HG02678 (cell line): Measurements from ENCODE around the gene FBXO3.
"Not testable (repeated sequence)": the region's sequence is repeated elsewhere in the genome, so short reads cannot be mapped to it uniquely, and the experiment has no call there.

ENCODE experiments used
- ATAC-seq: cut with Tn5 transposase; IDR thresholded peaks from one replicate; pipeline ENCODE4 v1.9.1; 2021; ENCODE audit warnings: mild to moderate bottlenecking, moderate library complexity; ENCODE audit not compliant: unreplicated experiment

FBXO3 gene

GRCh38 chr11:33773987-33774735 is at the start of gene FBXO3:
TSS of gene FBXO3 (minus strand) at chr11:33774520. CDS start at chr11:33774497, 23 bp downstream.
- peak; percentile 72 for ATAC-seq

GRCh38 chr11:33822981-33823380 is 48.7 kb upstream of the FBXO3 start:
- not testable (repeated sequence) for ATAC-seq

GRCh38 chr11:33819278-33820035 is 45.1 kb upstream of the FBXO3 start:
- ATAC-seq, result no peak

- ATAC-seq, result peak; percentile 82
These were observed 34.0 kb upstream of the FBXO3 start for GRCh38 chr11:33808228-33808828.

GRCh38 chr11:33804471-33804870 is 30.2 kb upstream of the FBXO3 start:
- ATAC-seq, result no peak

- no peak for ATAC-seq
These were observed 28.1 kb upstream of the FBXO3 start for GRCh38 chr11:33802194-33802950.

GRCh38 chr11:33801821-33802193 is 27.5 kb upstream of the FBXO3 start:
- ATAC-seq, result no peak

GRCh38 chr11:33797879-33798278 is 23.6 kb upstream of the FBXO3 start:
- no peak for ATAC-seq

- no peak for ATAC-seq
These were observed 15.7 kb upstream of the FBXO3 start for GRCh38 chr11:33790040-33790439.

- not testable (repeated sequence) for ATAC-seq
These were observed 13.8 kb upstream of the FBXO3 start for GRCh38 chr11:33788095-33788494.

- no peak for ATAC-seq
These were observed 12.8 kb upstream of the FBXO3 start for GRCh38 chr11:33787076-33787475.

GRCh38 chr11:33785609-33786008 is 11.3 kb upstream of the FBXO3 start:
- ATAC-seq, result no peak

- ATAC-seq, result no peak
These were observed 5.7 kb upstream of the FBXO3 start for GRCh38 chr11:33779849-33780528.

GRCh38 chr11:33778675-33779074 is 4.4 kb upstream of the FBXO3 start:
- ATAC-seq, result no peak

GRCh38 chr11:33777906-33778305 is 3.6 kb upstream of the FBXO3 start:
- no peak for ATAC-seq

- peak; percentile 30 for ATAC-seq
These were observed 1.6 kb upstream of the FBXO3 start for GRCh38 chr11:33775832-33776470.

GRCh38 chr11:33775467-33775807 is 1.1 kb upstream of the FBXO3 start:
- no peak for ATAC-seq

- no peak for ATAC-seq
These were observed 581 bp upstream of the FBXO3 start for GRCh38 chr11:33774736-33775466.

- ATAC-seq, result peak; percentile 26
These were observed 825 bp downstream of the FBXO3 start for GRCh38 chr11:33773404-33773986.
